ENCODE measurements around the gene PIGQ. TPM values are rescaled to one million over a fixed set of nuclear protein-coding genes. Genes with fewer than 3 reads are reported as not detected.

PIGQ gene
- 16.7 and 18.3 TPM in 2 replicates for total RNA-seq (2014; rRNA removed; shearing (Covaris generic))
- 177 and 190 TPM in 2 replicates for polyA plus RNA-seq (2014; cell fraction: nucleus; rRNA removed)

DNA sequence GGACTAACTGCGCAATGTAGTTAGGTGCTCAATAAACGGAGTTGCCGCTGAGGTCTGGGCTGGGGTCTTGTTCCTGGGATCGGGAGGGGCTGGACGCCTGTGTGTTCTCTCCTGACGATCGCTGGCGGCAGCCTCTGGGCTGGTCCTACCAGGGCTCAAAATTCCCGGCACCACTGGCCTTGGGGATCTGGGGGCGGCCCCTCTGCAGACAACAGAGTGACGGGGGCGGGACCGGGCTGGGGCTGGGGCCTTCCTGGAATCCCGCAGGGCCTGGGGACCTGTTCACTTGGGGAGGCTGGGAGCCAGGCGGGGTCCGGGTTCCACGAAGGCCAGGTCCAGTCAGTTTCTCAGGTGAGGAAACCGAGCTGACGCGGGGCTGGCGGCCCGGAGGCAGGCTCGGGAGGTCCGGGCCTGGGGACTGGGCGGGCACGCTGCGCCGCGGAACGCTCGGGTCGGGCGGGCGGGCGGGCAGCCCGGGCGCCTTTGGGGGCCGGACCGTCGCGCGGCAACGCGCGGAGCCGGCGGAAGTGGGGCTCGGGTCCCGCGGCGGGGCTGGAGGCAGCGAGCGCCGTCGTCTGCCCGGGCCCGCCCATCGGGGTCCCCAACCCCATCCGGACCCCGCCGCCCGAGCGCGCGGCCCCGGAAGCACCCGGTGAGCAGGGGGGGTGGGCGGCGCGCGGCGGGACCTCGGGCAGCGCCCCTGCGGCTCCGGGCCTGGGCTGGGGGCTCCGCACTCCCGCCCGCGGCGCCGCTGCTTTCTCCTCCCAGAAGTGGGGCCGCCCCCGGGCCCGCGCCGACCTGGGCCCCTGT lies at the start of gene PIGQ:
PIGQ (plus strand) TSS at position 524 of the 810 bp plus-strand sequence. CDS start 4,107 bp downstream, outside the sequence.
- DNase-seq (ENCODE audit: extremely low read depth, low read depth): peak; percentile 31

DNA sequence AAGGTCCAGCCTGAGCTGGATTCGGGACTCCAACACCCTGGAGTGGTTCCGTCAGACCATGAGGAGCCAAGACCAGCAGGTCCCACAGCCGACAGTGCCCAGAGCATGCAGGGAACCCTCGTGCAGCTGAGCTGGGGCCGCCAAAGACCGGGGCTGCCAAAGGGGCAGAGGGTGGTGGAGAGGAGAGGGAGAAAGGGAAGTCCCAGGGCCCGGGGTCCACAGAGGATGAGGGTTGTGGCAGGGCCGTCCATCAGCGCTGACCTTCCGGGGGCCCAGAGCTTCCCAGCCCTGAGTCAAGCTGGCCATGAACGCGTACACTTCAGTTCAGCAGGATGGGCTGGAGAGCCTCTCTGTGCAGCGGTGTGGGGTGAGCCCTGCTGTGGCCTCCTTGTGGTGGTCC lies 48.9 kb upstream of the PIGQ start:
- DNase-seq (ENCODE audit: extremely low read depth, low read depth): no peak

DNA sequence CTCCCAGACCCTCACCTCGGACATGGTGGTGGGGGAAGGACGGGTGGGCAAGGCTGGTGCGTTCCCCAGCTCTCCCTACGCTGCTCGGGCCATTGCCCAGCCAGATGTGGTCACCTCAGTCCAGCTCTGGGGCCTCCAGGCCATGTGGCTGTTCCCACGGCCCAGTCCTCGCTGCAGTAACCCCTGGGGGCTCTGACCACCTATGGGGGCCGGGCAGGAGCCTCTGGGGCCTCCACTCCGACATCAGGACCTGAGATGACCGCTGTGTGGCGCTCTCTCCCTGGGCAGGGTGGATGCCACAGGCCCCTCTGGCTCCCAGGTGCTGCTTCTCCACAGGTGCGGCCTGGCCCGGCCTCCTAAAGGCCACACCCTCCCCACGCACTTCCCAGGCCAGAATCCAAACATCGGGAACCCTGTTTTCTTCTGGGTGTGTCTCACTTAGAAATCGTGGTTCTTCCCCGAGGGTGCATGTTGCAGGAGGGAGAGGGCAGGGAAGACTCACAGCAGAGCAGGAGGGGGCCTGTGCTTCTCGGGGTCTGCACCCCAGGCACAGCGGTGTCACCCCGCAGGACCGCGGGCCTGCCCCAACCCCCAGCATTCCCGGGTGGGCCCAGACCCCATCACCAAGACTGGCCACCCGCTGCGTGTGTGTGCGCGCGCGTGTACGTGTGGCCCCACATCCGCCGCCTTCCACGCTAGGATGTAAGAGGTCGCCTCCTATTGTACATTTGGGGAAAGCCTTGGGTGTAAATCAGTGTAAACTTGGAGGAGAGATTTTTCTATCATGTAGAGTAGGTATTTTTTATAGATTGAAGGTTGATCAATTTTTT lies 48.2 kb upstream of the PIGQ start:
- DNase-seq (ENCODE audit: extremely low read depth, low read depth): no peak

- DNase-seq (ENCODE audit: extremely low read depth, low read depth): no peak
These were observed 47.3 kb upstream of the PIGQ start for GRCh38 chr16:522320-523096.

- no peak for DNase-seq (ENCODE audit: extremely low read depth, low read depth)
These were observed 46.5 kb upstream of the PIGQ start for GRCh38 chr16:523097-523741.

DNA sequence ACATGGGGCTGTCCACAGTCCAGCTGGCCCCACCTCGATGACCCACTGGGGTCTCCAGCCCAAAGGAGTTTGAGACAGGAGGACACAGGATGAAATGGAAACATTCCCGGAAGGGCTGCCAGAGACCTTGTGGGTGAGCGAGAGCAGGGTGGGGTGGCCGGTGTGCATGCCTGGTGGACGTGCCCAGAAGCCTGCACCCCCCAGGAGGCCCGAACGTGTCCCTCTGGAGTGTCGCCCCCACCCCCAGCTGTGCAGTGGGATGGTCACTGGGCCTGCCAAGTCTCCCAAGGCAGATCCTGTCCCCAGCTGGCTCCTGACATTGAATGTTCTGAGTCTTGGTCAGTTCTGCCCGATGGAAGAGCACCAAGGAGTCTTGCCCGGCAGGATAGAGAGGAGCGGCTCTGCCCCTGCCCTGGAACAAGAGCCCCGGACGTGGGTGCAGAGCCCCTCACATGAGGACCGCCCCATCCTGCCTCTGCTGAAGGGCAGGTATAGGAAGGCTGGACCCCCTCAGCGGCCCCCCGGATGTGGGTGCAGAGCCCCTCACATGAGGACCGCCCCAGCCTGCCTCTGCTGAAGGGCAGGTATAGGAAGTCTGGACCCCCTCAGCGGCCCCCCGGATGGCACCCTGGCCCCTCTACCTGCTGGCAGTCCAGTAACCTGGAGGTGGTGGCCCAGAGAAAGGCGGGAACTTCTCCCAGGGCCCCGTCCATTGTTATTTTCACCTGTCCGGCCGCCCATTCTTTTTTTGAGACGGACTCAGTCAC lies 45.3 kb upstream of the PIGQ start:
- no peak for DNase-seq (ENCODE audit: extremely low read depth, low read depth)

DNA sequence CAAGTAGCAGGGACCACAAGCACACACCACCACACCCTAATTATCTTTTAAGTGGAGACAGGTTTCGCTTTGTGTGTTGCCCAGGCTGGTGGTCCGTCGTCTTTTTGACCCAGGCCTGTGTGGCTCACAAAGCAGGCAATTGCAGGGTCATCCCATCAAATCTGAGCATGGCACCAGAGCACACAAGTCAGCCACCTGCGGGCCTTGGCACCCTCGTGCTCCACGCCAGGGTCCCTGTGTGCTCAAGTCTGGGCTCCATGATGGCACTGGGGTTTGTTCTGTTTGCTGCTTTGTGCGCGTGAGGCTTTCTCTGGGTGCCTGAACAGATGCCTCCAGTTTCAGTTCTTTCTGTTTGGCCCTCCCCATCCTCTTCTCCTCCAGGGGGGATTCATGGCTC lies 44.6 kb upstream of the PIGQ start:
- DNase-seq (ENCODE audit: extremely low read depth, low read depth): no peak

GRCh38 chr16:525520-526180 lies 44.1 kb upstream of the PIGQ start:
- DNase-seq (ENCODE audit: extremely low read depth, low read depth): peak; percentile 59

DNA sequence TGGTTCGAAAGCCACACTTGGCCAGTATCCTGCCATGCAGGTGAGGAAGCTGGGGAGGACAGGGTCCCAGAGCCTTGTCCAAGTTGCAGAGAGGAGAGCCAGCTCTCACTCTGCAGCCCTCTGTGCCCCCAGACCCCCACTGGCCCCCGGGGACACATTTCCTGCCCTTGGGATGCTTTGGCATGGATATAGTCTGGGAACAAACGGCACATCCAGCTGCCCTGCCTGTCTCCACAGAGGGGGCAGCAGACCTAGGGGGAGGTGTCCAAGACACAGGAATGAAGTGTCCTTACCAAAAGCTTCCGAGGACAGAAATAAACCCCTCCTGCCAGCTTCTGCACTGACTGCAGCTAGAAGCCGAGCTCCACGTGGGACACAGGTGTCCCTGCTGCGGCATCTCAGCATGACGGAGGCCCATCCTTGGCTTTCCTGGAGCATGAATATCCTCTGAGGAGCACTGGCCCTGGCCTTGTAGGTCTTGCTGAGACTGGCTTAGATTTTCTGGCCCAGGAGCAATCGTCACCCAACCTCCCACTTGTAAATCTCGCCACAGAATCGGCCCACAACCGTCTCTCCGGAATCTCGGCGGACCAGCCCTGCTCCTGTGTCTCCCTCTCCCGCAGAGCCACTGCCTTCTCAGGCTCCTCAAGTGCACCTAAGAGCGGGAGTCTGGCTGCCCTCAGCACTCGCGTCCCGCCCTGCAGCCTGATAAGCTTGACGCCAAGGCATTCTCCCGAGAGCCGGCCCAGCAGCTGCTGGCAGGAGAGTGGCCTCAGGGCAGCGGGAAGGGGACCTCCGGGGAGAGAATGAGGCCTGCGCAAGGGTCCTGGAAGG lies 43.4 kb upstream of the PIGQ start:
- no peak for DNase-seq (ENCODE audit: extremely low read depth, low read depth)

- DNase-seq (ENCODE audit: extremely low read depth, low read depth): peak; percentile 75
These were observed 42.5 kb upstream of the PIGQ start, which contains the start of gene CAPN15 for GRCh38 chr16:527015-527903. Gene CAPN15 (plus strand): TSS chr16:527712. CDS start chr16:546839, 19,127 bp downstream.

DNA sequence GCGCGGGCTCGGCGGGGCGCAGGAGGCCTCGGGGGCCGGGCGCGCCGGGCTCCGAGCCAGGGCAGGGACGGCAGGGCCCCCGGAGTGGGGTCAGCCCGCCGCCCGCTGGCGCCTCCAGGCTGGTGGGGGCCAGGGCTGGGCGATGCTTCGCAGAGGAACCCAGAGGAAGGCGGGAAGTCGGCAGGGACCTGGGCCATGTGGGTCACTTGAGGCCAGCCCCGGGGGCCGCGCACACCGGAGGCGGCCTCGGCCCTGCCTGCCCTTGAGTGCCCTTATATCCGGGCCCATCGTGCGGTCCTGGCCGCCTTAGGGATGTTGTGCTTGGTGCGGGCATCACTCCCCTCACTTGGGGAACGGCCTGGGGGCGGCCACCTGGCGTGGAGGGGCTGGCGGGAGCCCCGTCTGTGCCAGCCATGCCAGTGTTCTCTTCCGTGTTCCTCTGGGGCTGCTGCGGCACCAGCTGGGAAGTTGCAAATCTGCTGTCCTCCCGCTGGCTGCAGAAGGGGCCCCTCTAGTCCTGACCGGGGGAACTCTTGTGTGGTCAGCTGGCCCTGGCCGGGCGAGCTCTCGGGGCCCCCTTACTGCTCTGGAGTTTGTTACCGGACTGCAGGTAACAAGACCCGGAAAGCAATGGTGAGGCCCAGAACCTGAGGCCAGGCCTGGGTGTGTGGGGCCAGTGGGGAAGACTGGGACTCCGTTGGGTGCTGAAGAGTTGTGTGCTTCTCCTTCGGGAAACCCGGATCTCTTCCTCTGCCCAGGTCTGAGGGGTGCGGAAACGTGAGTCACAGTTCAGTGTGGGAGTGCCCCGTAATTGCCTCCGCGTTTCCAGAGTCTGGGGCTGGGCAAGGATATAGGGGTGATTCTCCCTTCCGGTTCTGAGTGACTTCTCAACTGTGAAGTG lies 41.4 kb upstream of the PIGQ start:
- peak; percentile 45 for DNase-seq (ENCODE audit: extremely low read depth, low read depth)

GRCh38 chr16:529012-529575 lies 40.7 kb upstream of the PIGQ start:
- no peak for DNase-seq (ENCODE audit: extremely low read depth, low read depth)

GRCh38 chr16:530111-530817 lies 39.5 kb upstream of the PIGQ start:
- DNase-seq (ENCODE audit: extremely low read depth, low read depth): no peak

DNA sequence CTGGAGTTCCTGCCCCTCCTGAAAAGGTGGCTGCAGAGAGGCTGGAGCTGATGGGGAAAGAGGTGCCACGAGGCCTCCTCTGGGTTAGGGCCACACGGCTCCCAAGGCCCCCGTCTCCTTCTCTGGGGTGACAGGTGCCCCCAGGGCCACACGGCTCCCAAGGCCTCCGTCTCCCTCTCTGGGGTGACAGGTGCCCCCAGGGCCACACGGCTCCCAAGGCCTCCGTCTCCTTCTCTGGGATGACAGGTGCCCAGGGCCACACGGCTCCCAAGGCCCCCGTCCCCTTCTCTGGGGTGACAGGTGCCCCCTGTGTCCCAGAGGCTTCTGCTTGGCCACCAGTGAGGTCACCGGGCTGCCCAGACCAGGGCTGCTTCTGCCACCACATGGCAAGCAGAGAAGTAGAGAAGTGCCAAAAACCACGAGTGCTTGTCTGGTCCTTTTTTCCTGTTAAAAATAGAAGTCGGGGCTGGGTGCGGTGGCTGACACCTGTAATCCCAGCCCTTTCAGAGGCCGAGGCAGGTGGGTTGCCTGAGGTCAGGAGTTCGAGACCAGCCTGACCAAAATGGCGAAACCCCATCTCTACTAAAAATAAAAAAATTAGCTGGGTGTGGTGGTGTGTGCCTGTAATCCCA lies 38.2 kb upstream of the PIGQ start:
- DNase-seq (ENCODE audit: extremely low read depth, low read depth): no peak
